Vagina (tissue), 2 donors: ENCODE data around the gene GPR137. TPM values are rescaled to one million over a fixed set of nuclear protein-coding genes. Genes with fewer than 3 reads are reported as not detected.

ENCODE experiments used
- DNase-seq, 2 donors: peaks; one replicate each; pipeline ENCODE4 v3.0.0-alpha.2; 2017; ENCODE audit errors: extremely low spot score in 2 of 2
- H3K27ac ChIP-seq: fragments of 200-600 bp; sonication (generic); one replicate; pipeline ENCODE4 v1.5.1; 2019
- H3K27me3 ChIP-seq: fragments of 200-600 bp; sonication (generic); one replicate; pipeline ENCODE4 v1.5.1; 2019
- H3K36me3 ChIP-seq, 2 donors: fragments of 200-600 bp; sonication (generic); one replicate each; pipeline ENCODE4 v1.5.1; 2017 to 2019
- H3K4me1 ChIP-seq: fragments of 200-600 bp; sonication (generic); one replicate; pipeline ENCODE4 v1.5.1; 2019
- H3K4me3 ChIP-seq, 2 donors: fragments of 200-600 bp; sonication (generic); 1 replicate in 1 of 2; 2 replicates in 1 of 2; pipeline ENCODE4 v1.5.1; 2016 to 2019
- H3K9me3 ChIP-seq: fragments of 200-600 bp; sonication (generic); one replicate; pipeline ENCODE4 v1.5.1; 2019
- CTCF ChIP-seq, 3 experiments: fragments of 450-650 bp in 2 of 3; fragments of 200-600 bp in 1 of 3; sonication (generic) in 1 of 3; IDR thresholded peaks; one replicate each; pipeline ENCODE4 v1.5.1; 2017 to 2019; ENCODE audit warnings: antibody characterized with exemption in 3 of 3, mild to moderate bottlenecking in 2 of 3, moderate library complexity in 2 of 3
- POLR2A ChIP-seq, 2 donors: fragments of 450-650 bp; IDR thresholded peaks; one replicate each; pipeline ENCODE4 v1.6.1; 2017; ENCODE audit warnings: antibody characterized with exemption in 2 of 2, mild to moderate bottlenecking in 2 of 2, moderate library complexity in 2 of 2
- POLR2AphosphoS5 ChIP-seq, 2 donors: sonication (generic); formaldehyde crosslinking; IDR thresholded peaks; one replicate each; pipeline ENCODE4 v1.9.0; 2017; ENCODE audit warnings: antibody characterized with exemption in 2 of 2, mild to moderate bottlenecking in 2 of 2, low read depth in 1 of 2; ENCODE audit not compliant: insufficient read depth in 1 of 2
- intact Hi-C: fragments of 100-400 bp; cut with DNase I; formaldehyde crosslinking; loops from one replicate; pipeline ENCODE4 v1.15.1; 2023
- total RNA-seq: library from RNA; depleted of rRNA; stranded (reverse); fragments of >200 nt; gene quantifications from one replicate; pipeline ENCODE4 v1.2.3, GENCODE V29; 2016

Gene GPR137
- total RNA-seq, 1 donor from 2014 or later, result 20.6 TPM

- intact Hi-C loops, result no loop called here
- TF ChIP-seq POLR2AphosphoS5 (IDR thresholded peaks at IDR 0.05; ENCODE audit: insufficient read depth in 1 of 2, low read depth in 1 of 2) (no peak), POLR2A (IDR thresholded peaks at IDR 0.05) (no peak)
- DNase-seq, result no peak
- no peaks in the 10 kb centered on the region for H3K27me3 ChIP-seq
- peaks cover 0 to 46% of the 10 kb centered on the region in 2 donors for H3K36me3 ChIP-seq
- no peak overlapping the region for H3K4me3 ChIP-seq
- H3K9me3 ChIP-seq, result no peaks in the 10 kb centered on the region
- peaks cover 21% of the 10 kb centered on the region for H3K4me1 ChIP-seq
- H3K27ac ChIP-seq, result no peak overlapping the region
Measured at GRCh38 chr11:64266339-64266738, 19.3 kb upstream of the GPR137 start.

GRCh38 chr11:64267207-64267945, 18.3 kb upstream of the GPR137 start:
- Histone ChIP-seq H3K27me3 (no peaks in the 10 kb centered on the region), H3K4me1 (peaks cover 31% of the 10 kb centered on the region), H3K9me3 (no peaks in the 10 kb centered on the region), H3K27ac (peak overlapping the region; percentile 98), H3K36me3 (peaks cover 0 to 38% of the 10 kb centered on the region in 2 donors), H3K4me3 (no peak overlapping the region)
- TF ChIP-seq POLR2A (IDR thresholded peaks at IDR 0.05) (no peak), CTCF (IDR thresholded peaks at IDR 0.05) (no peak), POLR2AphosphoS5 (IDR thresholded peaks at IDR 0.05; ENCODE audit: insufficient read depth in 1 of 2, low read depth in 1 of 2) (no peak)
- intact Hi-C loops, result no loop called here
- DNase-seq, result no peak

- H3K27ac ChIP-seq, result peak overlapping the region; percentile 98
- H3K4me3 ChIP-seq, result peak overlapping the region; percentile 87 to 92
- no peaks in the 10 kb centered on the region for H3K27me3 ChIP-seq
- TF ChIP-seq CTCF (IDR thresholded peaks at IDR 0.05) (no peak), POLR2AphosphoS5 (IDR thresholded peaks at IDR 0.05; ENCODE audit: insufficient read depth in 1 of 2, low read depth in 1 of 2) (no peak), POLR2A (IDR thresholded peaks at IDR 0.05) (no peak)
- intact Hi-C loops, result no loop called here
- DNase-seq, result no peak
- peaks cover 33% of the 10 kb centered on the region for H3K4me1 ChIP-seq
- peaks cover 0 to 29% of the 10 kb centered on the region in 2 donors for H3K36me3 ChIP-seq
- no peaks in the 10 kb centered on the region for H3K9me3 ChIP-seq
Measured at GRCh38 chr11:64268025-64268892, 17.4 kb upstream of the GPR137 start.

- no peak for DNase-seq
- Histone ChIP-seq H3K27ac (peak overlapping the region; percentile 98), H3K36me3 (peaks cover 0 to 23% of the 10 kb centered on the region in 2 donors), H3K9me3 (no peaks in the 10 kb centered on the region), H3K4me1 (peaks cover 33% of the 10 kb centered on the region), H3K27me3 (no peaks in the 10 kb centered on the region), H3K4me3 (peak overlapping the region; percentile 87 to 92)
- no peak for TF ChIP-seq CTCF (IDR thresholded peaks at IDR 0.05)
- no peak for TF ChIP-seq POLR2A (IDR thresholded peaks at IDR 0.05)
- TF ChIP-seq POLR2AphosphoS5 (IDR thresholded peaks at IDR 0.05; ENCODE audit: insufficient read depth in 1 of 2, low read depth in 1 of 2), result peak in 1 of 2 donors; percentile 2
- intact Hi-C loops, result no loop called here
Measured at GRCh38 chr11:64268893-64269539, 16.6 kb upstream of the GPR137 start.
